HL-60 (cell line): Measurements from ENCODE around the gene TRIM26.
"Not testable (repeated sequence)": the region's sequence is repeated elsewhere in the genome, so short reads cannot be mapped to it uniquely, and the experiment has no call there.

ENCODE experiments used
- DNase-seq, 2 experiments: peaks; one replicate each; pipeline ENCODE4 v3.0.0-alpha.2; 2010 to 2020; ENCODE audit warnings: low read depth in 1 of 2, low spot score in 1 of 2
- H3K27ac ChIP-seq: fragments of 250-450 bp; sonication (Bioruptor Pico); replicated peaks from 2 replicates; pipeline ENCODE4 v1.5.1; 2020; ENCODE audit warnings: mild to moderate bottlenecking, moderate library complexity
- H3K27me3 ChIP-seq: fragments of 250-450 bp; sonication (Bioruptor Pico); 2 replicates; pipeline ENCODE4 v1.5.1; 2021; ENCODE audit warnings: mild to moderate bottlenecking, moderate library complexity; ENCODE audit not compliant: insufficient read depth, poor library complexity, severe bottlenecking
- H3K4me3 ChIP-seq: replicated peaks from 2 replicates; pipeline ENCODE4 v1.5.1; 2011; ENCODE audit warnings: mild to moderate bottlenecking, control low read depth, low read length; ENCODE audit not compliant: insufficient read depth
- GABPA ChIP-seq: IDR thresholded peaks from 2 replicates; pipeline ENCODE4 v1.6.1; 2012; ENCODE audit warnings: low read depth
- POLR2AphosphoS5 ChIP-seq: IDR thresholded peaks from 2 replicates; pipeline ENCODE4 v1.6.1; 2012; ENCODE audit warnings: low read depth
- SPI1 ChIP-seq: IDR thresholded peaks from 2 replicates; pipeline ENCODE4 v1.6.1; 2012; ENCODE audit warnings: low read depth, mild to moderate bottlenecking, borderline replicate concordance
- TF ChIP-seq, protein P1 (sequence below): IDR thresholded peaks from 2 replicates; pipeline ENCODE4 v1.6.1; 2012; ENCODE audit warnings: low read depth; ENCODE audit not compliant: insufficient replicate concordance
- TF ChIP-seq, protein P2 (sequence below): IDR thresholded peaks from one replicate; pipeline ENCODE4 v1.5.1; 2011; ENCODE audit warnings: low read length, control low read depth, inconsistent platforms; ENCODE audit not compliant: insufficient read depth

The TRIM26 gene

DNA sequence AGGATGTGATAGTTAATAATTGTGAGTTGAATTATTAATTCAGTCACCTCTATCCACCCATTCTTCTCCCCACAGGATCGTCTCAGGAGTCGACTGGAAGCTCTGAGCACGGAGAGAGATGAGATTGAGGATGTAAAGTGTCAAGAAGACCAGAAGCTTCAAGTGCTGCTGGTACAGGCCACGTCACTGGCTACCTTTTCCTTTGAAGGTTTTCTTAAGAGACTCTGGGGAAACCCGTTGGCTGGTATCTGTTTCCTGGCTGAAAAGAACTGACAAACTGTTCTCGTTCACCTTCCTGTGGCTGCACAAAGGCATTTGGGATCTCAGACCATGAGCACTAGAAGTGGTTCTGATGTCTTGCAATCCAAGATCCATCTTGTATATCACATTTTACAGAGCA is 46.1 kb downstream of the TRIM26 start:
- TF ChIP-seq, protein P1, sequence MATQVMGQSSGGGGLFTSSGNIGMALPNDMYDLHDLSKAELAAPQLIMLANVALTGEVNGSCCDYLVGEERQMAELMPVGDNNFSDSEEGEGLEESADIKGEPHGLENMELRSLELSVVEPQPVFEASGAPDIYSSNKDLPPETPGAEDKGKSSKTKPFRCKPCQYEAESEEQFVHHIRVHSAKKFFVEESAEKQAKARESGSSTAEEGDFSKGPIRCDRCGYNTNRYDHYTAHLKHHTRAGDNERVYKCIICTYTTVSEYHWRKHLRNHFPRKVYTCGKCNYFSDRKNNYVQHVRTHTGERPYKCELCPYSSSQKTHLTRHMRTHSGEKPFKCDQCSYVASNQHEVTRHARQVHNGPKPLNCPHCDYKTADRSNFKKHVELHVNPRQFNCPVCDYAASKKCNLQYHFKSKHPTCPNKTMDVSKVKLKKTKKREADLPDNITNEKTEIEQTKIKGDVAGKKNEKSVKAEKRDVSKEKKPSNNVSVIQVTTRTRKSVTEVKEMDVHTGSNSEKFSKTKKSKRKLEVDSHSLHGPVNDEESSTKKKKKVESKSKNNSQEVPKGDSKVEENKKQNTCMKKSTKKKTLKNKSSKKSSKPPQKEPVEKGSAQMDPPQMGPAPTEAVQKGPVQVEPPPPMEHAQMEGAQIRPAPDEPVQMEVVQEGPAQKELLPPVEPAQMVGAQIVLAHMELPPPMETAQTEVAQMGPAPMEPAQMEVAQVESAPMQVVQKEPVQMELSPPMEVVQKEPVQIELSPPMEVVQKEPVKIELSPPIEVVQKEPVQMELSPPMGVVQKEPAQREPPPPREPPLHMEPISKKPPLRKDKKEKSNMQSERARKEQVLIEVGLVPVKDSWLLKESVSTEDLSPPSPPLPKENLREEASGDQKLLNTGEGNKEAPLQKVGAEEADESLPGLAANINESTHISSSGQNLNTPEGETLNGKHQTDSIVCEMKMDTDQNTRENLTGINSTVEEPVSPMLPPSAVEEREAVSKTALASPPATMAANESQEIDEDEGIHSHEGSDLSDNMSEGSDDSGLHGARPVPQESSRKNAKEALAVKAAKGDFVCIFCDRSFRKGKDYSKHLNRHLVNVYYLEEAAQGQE = no peak
- TF ChIP-seq SPI1 (no peak), POLR2AphosphoS5 (no peak), GABPA (no peak)
- TF ChIP-seq, protein P2, sequence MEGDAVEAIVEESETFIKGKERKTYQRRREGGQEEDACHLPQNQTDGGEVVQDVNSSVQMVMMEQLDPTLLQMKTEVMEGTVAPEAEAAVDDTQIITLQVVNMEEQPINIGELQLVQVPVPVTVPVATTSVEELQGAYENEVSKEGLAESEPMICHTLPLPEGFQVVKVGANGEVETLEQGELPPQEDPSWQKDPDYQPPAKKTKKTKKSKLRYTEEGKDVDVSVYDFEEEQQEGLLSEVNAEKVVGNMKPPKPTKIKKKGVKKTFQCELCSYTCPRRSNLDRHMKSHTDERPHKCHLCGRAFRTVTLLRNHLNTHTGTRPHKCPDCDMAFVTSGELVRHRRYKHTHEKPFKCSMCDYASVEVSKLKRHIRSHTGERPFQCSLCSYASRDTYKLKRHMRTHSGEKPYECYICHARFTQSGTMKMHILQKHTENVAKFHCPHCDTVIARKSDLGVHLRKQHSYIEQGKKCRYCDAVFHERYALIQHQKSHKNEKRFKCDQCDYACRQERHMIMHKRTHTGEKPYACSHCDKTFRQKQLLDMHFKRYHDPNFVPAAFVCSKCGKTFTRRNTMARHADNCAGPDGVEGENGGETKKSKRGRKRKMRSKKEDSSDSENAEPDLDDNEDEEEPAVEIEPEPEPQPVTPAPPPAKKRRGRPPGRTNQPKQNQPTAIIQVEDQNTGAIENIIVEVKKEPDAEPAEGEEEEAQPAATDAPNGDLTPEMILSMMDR = no peak
- Histone ChIP-seq H3K27ac (no peak overlapping the region), H3K4me3 (no peak overlapping the region), H3K27me3 (peaks cover 29% of the 10 kb centered on the region)
- no peak for DNase-seq

DNA sequence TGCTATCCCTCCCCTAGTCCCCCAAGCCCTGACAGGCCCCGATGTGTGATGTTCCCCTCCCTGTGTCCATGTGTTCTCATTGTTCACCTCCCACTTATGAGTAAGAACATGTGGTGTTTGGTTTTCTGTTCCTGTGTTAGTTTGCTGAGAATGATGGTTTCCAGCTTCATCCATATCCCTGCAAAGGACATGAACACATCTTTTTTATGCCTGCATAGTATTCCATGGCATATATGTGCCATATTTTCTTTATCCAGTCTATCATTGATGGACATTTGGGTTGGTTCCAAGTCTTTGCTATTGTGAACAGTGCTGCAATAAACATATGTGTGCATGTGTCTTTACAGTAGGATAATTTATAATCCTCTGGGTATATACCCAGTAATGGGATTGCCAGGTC is 48.0 kb downstream of the TRIM26 start:
- H3K27ac ChIP-seq, H3K4me3 ChIP-seq, DNase-seq: not testable (repeated sequence)
- peaks cover 15% of the 10 kb centered on the region for H3K27me3 ChIP-seq

DNA sequence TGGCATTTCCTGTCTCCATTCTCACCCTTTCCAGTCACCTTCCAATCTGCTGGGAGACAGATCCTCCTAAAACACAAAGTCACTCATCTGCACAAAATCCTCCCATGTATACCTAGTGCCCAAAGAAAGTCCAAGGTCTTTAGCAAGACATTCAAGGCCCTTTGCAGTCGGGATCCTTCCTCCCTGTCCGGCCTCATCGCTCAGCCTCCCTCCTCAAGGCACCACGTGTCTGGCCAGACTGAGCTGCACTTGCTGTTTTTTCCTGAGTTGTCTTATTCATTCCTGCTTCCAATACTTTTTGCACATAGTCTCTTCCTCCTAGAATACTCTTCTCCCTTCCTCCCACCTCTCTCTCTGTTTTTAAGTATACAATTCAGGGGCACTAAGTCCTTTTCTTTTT is 48.5 kb downstream of the TRIM26 start:
- DNase-seq = no peak
- Histone ChIP-seq H3K27ac (no peak overlapping the region), H3K4me3 (no peak overlapping the region), H3K27me3 (peaks cover 13% of the 10 kb centered on the region)
- TF ChIP-seq SPI1 (no peak), POLR2AphosphoS5 (no peak), GABPA (no peak)
- TF ChIP-seq, protein P2 = no peak
- TF ChIP-seq, protein P1 = no peak

DNA sequence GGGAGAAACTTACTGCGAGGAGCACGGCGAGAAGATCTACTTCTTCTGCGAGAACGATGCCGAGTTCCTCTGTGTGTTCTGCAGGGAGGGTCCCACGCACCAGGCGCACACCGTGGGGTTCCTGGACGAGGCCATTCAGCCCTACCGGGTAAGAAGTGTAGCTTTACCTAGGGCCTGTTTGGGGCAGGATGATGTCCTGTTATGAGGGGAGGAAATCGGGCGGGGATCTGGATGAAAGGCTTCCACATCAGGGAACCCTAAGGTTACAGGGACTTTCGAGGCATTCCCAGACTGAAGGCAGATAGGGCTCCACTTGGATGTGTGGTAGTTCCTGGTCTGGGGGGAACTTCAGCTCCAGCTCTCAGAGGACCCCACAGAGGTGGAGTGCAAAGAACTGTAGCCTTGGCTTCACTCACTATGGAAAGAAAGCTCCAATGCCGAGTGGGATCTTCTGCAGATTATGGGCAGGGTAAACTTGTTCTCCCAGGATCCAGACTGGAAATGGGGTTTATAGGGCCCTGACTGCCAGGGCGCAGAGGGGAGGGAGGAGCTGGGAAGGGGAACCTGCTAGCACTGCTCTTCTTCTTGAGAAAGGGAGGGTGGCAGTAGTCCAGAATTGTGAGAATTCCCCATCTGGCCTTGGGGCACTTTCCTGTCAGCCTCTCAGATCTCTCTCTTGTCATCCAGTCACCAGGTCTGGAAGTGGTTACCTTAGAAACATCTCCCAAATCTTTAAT is 49.1 kb downstream of the TRIM26 start:
- DNase-seq = no peak
- no peak for TF ChIP-seq SPI1
- TF ChIP-seq, protein P1 = no peak
- no peak for TF ChIP-seq POLR2AphosphoS5
- TF ChIP-seq, protein P2 = no peak
- TF ChIP-seq GABPA = no peak
- H3K27ac ChIP-seq = no peak overlapping the region
- no peak overlapping the region for H3K4me3 ChIP-seq
- H3K27me3 ChIP-seq = peaks cover 12% of the 10 kb centered on the region
